ENCODE measurements around the gene ID3. TPM values are rescaled to one million over a fixed set of nuclear protein-coding genes. Genes with fewer than 3 reads are reported as not detected.

Gene ID3
- total and polyA plus RNA-seq, 9 of the 15 experiments (the other 6 are each of a cell fraction or from before 2014, with no cell fraction given) = 6.8 to 59.8 (median 23.5) TPM

DNA sequence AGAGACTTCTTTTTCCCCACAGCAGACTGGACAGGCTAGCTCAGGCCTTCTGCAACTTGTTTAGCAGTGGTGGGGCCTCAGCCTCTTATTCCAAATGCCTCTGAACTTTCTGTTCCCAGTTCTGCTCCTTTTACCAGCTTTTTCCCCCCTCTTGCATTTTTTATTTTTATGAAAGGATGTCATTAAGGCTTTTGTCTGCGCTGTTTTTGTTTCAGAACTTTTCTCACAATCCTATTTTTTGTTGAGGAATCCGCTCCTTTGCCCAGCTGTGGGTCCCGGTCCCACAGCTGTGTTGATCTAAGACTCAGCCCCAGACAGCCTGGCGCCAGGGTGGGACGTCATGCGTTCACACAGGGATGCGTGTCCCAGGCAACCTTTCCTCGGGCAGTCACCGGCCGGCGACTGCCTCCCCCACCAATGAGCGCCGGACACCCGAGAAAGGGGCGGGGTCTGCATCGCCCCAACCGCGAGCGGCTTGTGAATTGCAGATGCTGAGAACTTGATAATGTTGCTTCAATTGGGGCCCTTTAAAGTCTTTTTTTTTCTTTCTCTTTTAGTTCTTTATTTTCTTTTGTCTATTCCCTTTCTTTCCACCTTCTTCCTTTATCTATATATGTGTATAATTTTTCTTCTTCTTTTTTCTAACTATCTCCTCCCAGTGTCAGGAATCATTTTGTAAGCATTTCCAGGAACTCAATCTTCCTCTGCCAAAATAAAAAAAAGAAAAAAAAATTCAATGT is 3.0 kb upstream of the ID3 start (continued):
- TF ChIP-seq, protein P1, sequence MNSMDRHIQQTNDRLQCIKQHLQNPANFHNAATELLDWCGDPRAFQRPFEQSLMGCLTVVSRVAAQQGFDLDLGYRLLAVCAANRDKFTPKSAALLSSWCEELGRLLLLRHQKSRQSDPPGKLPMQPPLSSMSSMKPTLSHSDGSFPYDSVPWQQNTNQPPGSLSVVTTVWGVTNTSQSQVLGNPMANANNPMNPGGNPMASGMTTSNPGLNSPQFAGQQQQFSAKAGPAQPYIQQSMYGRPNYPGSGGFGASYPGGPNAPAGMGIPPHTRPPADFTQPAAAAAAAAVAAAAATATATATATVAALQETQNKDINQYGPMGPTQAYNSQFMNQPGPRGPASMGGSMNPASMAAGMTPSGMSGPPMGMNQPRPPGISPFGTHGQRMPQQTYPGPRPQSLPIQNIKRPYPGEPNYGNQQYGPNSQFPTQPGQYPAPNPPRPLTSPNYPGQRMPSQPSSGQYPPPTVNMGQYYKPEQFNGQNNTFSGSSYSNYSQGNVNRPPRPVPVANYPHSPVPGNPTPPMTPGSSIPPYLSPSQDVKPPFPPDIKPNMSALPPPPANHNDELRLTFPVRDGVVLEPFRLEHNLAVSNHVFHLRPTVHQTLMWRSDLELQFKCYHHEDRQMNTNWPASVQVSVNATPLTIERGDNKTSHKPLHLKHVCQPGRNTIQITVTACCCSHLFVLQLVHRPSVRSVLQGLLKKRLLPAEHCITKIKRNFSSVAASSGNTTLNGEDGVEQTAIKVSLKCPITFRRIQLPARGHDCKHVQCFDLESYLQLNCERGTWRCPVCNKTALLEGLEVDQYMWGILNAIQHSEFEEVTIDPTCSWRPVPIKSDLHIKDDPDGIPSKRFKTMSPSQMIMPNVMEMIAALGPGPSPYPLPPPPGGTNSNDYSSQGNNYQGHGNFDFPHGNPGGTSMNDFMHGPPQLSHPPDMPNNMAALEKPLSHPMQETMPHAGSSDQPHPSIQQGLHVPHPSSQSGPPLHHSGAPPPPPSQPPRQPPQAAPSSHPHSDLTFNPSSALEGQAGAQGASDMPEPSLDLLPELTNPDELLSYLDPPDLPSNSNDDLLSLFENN (IDR thresholded peaks at IDR 0.05; ENCODE audit: low read depth in 2 of 2, low read length in 2 of 2) = 0 out of 4 replicates have a peak, but pooled peaks of 1 of the 2 experiments have one; percentile 48
- peak; percentile 58 for TF ChIP-seq CXXC5 (CRISPR knock-in tag; IDR thresholded peaks at IDR 0.05)
- TF ChIP-seq TCF3 (CRISPR knock-in tag; IDR thresholded peaks at IDR 0.05) = peak; percentile 51
- peak; percentile 67; the same call in 1 of the 2 replicates for TF ChIP-seq SOX6 (IDR thresholded peaks at IDR 0.05)
- TF ChIP-seq EP300 (IDR thresholded peaks at IDR 0.05; ENCODE audit: low read length) = peak; percentile 84
- TF ChIP-seq, protein P2, sequence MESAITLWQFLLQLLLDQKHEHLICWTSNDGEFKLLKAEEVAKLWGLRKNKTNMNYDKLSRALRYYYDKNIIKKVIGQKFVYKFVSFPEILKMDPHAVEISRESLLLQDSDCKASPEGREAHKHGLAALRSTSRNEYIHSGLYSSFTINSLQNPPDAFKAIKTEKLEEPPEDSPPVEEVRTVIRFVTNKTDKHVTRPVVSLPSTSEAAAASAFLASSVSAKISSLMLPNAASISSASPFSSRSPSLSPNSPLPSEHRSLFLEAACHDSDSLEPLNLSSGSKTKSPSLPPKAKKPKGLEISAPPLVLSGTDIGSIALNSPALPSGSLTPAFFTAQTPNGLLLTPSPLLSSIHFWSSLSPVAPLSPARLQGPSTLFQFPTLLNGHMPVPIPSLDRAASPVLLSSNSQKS (CRISPR knock-in tag; IDR thresholded peaks at IDR 0.05) = no peak
- peak in 1 of 2 experiments; percentile 62; a peak in 2 of 4 replicates for TF ChIP-seq TBL1XR1 (IDR thresholded peaks at IDR 0.05; ENCODE audit: low read length in 2 of 2)
- TF ChIP-seq HMGN3 (IDR thresholded peaks at IDR 0.05; ENCODE audit: borderline replicate concordance, extremely low read depth, insufficient read length, low read depth, low read length) = peak; percentile 93
- TF ChIP-seq ZNF699 (CRISPR knock-in tag; IDR thresholded peaks at IDR 0.05; ENCODE audit: insufficient replicate concordance) = no peak
- peak; percentile 74; the same call in 1 of the 2 replicates for TF ChIP-seq FOXJ2 (tag; IDR thresholded peaks at IDR 0.05)
- TF ChIP-seq, protein P3, sequence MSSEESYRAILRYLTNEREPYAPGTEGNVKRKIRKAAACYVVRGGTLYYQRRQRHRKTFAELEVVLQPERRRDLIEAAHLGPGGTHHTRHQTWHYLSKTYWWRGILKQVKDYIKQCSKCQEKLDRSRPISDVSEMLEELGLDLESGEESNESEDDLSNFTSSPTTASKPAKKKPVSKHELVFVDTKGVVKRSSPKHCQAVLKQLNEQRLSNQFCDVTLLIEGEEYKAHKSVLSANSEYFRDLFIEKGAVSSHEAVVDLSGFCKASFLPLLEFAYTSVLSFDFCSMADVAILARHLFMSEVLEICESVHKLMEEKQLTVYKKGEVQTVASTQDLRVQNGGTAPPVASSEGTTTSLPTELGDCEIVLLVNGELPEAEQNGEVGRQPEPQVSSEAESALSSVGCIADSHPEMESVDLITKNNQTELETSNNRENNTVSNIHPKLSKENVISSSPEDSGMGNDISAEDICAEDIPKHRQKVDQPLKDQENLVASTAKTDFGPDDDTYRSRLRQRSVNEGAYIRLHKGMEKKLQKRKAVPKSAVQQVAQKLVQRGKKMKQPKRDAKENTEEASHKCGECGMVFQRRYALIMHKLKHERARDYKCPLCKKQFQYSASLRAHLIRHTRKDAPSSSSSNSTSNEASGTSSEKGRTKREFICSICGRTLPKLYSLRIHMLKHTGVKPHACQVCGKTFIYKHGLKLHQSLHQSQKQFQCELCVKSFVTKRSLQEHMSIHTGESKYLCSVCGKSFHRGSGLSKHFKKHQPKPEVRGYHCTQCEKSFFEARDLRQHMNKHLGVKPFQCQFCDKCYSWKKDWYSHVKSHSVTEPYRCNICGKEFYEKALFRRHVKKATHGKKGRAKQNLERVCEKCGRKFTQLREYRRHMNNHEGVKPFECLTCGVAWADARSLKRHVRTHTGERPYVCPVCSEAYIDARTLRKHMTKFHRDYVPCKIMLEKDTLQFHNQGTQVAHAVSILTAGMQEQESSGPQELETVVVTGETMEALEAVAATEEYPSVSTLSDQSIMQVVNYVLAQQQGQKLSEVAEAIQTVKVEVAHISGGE (CRISPR knock-in tag; IDR thresholded peaks at IDR 0.05) = peak in 1 of 3 experiments; percentile 41; a peak in 1 of 6 replicates
- TF ChIP-seq MAFG (tag; conservative IDR thresholded peaks at IDR 0.05) = no peak
- TF ChIP-seq HDAC2 (IDR thresholded peaks at IDR 0.05) = peak; percentile 63
- TF ChIP-seq NR2F6 (CRISPR knock-in tag; IDR thresholded peaks at IDR 0.05) = no peak
- peak in 1 of 2 experiments; percentile 46; a peak in 1 of 4 replicates for TF ChIP-seq SRF (CRISPR knock-in tag; IDR thresholded peaks at IDR 0.05)
- peak; percentile 52 for TF ChIP-seq RBBP5 (IDR thresholded peaks at IDR 0.05; ENCODE audit: borderline replicate concordance, insufficient read depth, low read length, poor library complexity, severe bottlenecking)
